HG03342 (cell line): ENCODE measurements around the gene SOX18.

Source experiments
- ATAC-seq: cut with Tn5 transposase; IDR thresholded peaks from one replicate; pipeline ENCODE4 v1.9.1; 2021; ENCODE audit warnings: mild to moderate bottlenecking, moderate library complexity; ENCODE audit not compliant: unreplicated experiment

Gene SOX18

GRCh38 chr20:64069209-64069613, 19.8 kb upstream of the SOX18 start:
- no peak for ATAC-seq

DNA sequence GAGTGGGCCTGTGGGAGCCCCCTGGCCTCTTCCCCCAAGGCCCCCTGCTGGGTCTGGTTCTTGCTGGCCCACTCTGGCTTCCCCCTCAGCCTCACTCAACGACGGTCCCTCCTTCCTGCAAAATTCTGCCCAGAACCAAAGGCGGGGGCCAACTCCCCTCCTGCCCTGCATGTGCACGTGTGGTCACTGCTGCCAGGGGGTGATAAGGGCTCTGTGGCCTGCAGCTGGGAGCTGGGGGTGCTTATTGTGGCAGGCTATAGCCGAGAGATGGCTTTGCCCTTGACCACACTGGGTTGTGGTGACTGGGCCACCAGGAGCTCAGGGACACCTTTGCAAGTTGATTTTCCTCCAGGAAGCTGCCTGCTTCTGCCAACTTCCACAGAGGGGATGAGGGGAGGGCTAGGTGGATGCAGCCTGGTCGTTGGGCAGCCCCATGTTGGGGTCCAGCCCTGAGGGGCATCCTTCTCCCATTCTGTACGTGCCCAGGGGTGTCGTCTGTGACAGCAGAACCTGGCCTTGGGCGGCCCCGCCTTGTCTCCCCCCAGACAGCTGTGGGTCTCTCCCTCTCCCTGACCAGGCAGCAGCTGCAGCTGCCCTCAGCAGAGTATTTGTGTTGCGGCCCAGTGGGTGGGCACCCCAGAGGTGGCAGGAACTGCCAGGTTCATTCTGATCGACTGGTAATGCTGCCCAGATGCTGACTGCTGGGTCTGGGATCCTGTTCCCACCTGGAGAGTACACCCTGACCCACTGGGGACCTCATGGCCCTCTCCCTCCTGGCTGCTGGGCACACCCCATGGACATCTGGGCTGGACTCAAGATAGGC, 19.2 kb upstream of the SOX18 start:
- ATAC-seq = no peak

GRCh38 chr20:64067733-64068307, 18.4 kb upstream of the SOX18 start:
- ATAC-seq = no peak

GRCh38 chr20:64067005-64067632, 17.7 kb upstream of the SOX18 start:
- no peak for ATAC-seq

DNA sequence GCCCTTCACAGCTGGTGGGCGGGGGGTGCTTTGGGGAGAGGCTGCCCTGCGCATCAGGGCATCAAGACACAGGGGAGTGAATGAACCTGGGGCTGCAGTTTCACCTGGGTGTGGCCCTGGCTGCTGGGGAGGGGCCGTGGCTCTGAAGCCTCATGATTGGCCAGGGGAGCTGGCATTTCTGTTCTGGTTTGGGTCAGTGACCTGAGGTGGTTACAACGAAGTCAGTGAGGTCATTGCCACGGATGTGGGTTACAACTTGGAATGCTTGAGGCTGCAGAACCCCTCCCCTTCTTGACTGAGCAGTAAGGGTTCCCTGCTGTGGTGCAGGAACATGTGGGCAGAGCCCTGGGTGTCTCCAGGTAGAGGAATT, 16.5 kb upstream of the SOX18 start:
- ATAC-seq = peak; percentile 41

- ATAC-seq = no peak
Observed at GRCh38 chr20:64065062-64065973, 15.9 kb upstream of the SOX18 start.

DNA sequence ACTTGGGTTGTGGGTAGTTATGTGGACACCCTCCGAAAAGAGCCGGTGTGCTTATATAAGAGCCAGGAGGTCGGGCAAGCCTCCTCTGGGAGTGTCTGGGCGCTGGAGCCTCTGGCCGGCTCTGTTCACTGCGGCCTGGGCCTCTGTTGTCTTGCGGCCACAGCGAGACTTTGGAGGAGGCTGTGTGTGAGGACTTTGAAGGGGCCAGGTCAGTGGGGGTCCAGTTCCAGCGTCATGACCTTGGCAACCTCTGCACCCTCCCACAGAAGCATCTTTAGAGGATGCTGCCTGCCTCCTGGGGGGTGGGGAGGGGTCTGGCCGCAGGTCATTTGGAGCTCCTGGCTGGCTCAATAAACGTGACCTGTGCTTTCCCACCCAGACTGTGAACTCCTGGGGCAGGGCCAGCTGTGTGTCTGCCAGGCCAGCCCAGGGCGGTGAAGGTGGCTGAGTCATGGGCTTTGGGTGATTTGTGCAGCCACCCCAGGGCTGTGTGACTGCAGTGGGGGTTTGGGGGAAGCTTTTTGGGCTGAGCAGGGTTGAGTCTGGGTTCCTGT, 14.8 kb upstream of the SOX18 start:
- ATAC-seq = no peak

DNA sequence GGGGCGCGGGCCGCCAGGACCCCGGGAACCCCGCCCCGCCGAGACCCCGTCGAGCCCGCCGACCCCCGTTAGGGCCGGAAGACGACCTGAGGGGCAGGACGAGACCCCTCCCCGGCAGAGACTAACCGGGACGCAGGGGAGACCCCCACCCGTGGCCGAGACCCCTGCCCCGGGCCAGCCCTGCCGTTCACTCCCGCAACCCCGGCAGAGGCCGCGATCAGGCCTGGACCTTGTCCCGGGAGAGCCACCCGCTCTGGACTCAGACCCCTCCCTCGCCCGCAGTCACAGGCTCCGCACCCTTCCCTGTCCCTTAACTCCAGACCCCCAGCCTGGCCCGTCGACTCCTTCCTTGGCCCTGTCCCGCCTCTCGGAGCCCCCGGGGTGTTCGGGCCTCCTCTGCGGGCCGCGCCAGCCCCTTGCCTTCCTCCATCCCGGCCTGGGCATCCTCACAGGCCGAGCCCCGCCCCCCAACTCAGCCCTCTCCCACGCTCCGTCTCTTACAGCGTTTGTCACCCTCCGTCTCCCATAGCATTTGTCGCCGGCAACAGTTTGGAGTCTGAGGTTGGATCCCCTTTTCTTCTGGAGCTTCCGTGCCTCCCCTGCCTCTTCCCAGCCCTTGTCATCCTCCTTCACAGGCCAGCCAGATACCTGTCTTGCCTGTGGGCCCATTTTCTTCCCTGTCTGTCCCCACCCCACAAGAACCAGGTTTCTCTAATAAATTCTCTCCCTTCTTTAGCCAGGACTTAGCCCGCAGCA, 14.1 kb upstream of the SOX18 start:
- ATAC-seq = no peak

GRCh38 chr20:64062596-64063388, 13.4 kb upstream of the SOX18 start, which contains the start of gene TCEA2:
TCEA2 (plus strand) TSS chr20:64063198; CDS start chr20:64063313, 115 bp downstream.
- ATAC-seq = peak; percentile 81

DNA sequence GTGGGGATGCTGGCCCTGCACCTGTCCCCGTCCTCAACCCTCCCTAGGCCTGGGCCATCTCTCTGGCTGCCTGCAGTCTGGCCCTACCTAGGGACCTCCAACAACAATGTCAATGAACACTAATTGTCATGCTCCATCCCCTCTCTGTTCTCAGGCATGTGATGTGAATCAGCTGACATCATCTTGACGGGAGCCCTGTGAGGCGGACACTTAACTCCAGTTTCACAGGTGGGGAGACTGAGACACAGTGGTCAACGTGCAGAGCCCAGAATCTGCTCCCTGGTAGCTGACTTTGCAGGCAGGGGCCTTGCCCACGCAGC, 12.8 kb upstream of the SOX18 start:
- no peak for ATAC-seq

DNA sequence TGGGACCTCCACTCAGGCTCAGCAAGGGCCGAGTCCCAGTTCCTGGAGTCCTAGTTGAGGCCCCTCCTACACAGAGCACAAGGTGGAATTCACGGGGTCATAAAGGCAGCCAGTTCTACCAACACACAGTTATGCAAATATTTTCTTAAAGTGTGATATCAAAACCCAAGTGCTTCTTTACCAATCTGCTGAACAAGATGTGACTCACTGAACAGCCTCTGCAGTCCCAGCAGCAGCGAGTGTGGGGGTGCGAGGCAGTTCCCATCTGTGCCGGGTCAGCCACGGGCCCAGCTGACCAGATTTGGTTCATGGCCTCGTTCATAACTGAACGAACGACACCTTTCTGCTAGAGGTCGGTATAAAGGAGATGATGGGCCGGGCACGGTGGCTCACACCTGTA, 9.1 kb upstream of the SOX18 start:
- no peak for ATAC-seq

GRCh38 chr20:64057628-64058498, 8.4 kb upstream of the SOX18 start:
- ATAC-seq = no peak

GRCh38 chr20:64056889-64057627, 7.6 kb upstream of the SOX18 start:
- no peak for ATAC-seq

GRCh38 chr20:64056639-64056888, 7.1 kb upstream of the SOX18 start:
- no peak for ATAC-seq

DNA sequence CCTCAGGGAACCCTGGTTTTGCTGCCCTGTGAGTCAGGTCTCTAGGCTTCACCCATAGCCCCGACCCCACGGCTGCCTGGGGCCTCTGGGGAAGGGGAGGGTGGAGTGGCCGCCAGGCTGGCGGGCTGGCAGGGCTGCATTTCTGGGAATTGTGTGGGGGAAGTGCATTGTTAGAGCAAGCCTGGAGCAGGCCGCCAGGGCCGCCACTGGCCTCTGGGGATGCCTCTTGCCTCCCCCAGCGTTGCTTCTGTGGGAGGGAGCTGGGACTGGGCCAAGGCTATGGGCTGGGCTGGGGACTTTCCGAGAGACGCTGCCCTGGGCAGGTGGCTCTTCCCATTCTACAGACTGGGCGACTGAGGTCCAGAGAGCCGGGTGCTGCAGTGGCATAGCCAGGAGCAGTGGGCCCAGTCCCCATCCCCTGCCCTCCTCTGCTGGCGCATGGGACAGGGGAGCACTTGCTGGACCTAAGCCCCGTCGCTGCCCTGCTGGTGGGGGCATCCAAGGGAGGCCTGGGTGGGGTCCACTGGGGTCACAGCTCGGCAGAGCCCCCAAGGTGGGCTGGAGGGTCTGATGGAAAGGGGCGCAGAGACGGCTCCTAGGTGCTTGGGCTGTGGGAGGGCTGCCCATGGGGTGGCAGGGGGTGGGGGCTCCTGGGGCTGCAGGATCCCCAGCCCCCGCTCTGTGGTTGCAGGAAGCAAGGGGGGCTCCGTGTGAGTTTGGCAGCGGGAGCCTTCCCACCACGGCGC, 6.6 kb upstream of the SOX18 start:
- no peak for ATAC-seq

DNA sequence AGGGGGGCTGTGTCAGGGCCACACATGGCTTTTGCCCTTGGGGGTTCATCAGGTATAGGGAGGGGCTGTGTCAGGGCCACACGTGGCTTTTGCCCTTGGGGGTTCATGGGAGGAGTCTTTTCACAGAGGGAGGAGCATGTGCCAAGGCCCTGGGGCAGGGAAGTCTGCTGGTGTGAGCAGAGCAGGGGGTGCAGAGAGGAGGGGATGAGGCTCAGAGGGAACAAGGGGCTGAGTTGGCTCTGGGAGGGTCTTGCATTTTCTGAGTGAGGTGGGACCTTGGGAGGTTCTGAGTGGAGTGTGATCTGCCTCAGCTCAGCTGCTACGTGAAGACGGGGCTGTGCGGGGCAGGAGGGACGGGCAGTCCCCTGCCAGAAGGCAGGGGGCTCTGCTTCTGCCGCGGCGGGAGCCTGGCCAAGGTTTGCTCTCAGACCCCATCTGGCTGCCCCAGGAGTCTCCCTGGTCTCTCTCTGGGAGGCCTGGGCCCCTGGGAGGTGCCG, 6.0 kb upstream of the SOX18 start:
- no peak for ATAC-seq
